DND-41 (cell line): ENCODE results near the gene IL1RAPL2.

Experiments
- CTCF ChIP-seq: IDR thresholded peaks from 2 replicates; pipeline ENCODE4 v1.5.1; 2012; ENCODE audit warnings: borderline replicate concordance, low read length, moderate library complexity, mild to moderate bottlenecking; ENCODE audit not compliant: poor library complexity, severe bottlenecking; ENCODE audit errors: extremely low read depth
- EZH2 ChIP-seq: IDR thresholded peaks from 3 replicates; pipeline ENCODE4 v1.6.1; 2012; ENCODE audit warnings: borderline replicate concordance, low read depth, mild to moderate bottlenecking, moderate library complexity, low read length, inconsistent platforms; ENCODE audit not compliant: severe bottlenecking

- TF ChIP-seq CTCF (no peak), EZH2 (no peak)
Observed at GRCh38 chrX:104696667-104697066, 130.7 kb downstream of the IL1RAPL2 start.
